Liver (tissue), 3 donors: Measurements from ENCODE around the gene ITGB7.

ENCODE experiments used
- CTCF ChIP-seq: fragments of 150-350 bp; IDR thresholded peaks from 2 replicates; pipeline ENCODE4 v1.5.1; 2017; ENCODE audit warnings: improper control_type of control experiment, low read depth, low read length; ENCODE audit not compliant: missing input control
- FOXA1 ChIP-seq: IDR thresholded peaks from 2 replicates; pipeline ENCODE4 v1.6.1; 2016; ENCODE audit warnings: antibody characterized with exemption
- RXRA ChIP-seq, 2 donors: IDR thresholded peaks; 2 replicates each; pipeline ENCODE4 v1.6.1; 2017 to 2018; ENCODE audit warnings: antibody characterized with exemption in 2 of 2, mild to moderate bottlenecking in 1 of 2
- TF ChIP-seq, protein P1 (sequence below): IDR thresholded peaks from 2 replicates; pipeline ENCODE4 v1.6.1; 2016; ENCODE audit warnings: antibody characterized with exemption, mild to moderate bottlenecking
- donor health status: healthy.
- donor health status: healthy.

DNA sequence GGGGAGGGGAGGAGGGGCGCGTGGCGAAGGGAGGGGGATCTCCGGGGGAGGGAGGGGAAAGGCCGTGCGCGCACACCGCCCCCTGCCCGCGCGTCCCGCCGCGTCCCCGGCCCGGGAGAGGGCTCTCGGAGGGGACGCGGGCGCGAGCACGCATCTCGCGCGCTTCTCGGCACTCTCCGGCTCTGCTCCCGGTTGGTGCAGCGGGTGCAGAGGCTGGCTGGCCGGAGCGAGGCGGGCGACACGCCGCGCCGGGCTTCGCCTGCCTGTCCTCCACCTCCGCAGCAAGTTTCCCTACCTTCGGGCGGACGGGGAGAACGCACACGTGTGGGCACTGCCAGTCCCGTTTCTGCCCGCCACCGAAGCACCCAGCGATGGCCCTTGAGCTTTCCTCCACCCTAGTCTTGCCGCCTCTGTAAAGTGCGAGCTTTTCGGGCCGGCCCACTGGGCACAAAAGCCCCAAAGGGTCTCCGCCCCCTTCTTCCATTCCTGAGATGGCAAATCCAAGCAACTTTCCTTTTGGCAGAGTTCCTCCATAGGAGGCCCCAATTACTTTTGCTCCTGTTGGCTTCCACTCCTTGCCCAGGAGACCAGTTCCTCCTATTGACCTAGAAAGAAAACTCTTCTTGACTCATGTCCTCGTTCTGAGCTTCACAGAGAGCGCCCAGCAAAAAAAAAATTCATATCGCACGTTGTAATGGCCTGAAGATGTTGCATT lies 26.0 kb downstream of the ITGB7 start:
- TF ChIP-seq FOXA1 (no peak), CTCF (no peak), RXRA (IDR thresholded peaks at IDR 0.05) (no peak)
- TF ChIP-seq, protein P1, sequence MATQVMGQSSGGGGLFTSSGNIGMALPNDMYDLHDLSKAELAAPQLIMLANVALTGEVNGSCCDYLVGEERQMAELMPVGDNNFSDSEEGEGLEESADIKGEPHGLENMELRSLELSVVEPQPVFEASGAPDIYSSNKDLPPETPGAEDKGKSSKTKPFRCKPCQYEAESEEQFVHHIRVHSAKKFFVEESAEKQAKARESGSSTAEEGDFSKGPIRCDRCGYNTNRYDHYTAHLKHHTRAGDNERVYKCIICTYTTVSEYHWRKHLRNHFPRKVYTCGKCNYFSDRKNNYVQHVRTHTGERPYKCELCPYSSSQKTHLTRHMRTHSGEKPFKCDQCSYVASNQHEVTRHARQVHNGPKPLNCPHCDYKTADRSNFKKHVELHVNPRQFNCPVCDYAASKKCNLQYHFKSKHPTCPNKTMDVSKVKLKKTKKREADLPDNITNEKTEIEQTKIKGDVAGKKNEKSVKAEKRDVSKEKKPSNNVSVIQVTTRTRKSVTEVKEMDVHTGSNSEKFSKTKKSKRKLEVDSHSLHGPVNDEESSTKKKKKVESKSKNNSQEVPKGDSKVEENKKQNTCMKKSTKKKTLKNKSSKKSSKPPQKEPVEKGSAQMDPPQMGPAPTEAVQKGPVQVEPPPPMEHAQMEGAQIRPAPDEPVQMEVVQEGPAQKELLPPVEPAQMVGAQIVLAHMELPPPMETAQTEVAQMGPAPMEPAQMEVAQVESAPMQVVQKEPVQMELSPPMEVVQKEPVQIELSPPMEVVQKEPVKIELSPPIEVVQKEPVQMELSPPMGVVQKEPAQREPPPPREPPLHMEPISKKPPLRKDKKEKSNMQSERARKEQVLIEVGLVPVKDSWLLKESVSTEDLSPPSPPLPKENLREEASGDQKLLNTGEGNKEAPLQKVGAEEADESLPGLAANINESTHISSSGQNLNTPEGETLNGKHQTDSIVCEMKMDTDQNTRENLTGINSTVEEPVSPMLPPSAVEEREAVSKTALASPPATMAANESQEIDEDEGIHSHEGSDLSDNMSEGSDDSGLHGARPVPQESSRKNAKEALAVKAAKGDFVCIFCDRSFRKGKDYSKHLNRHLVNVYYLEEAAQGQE = no peak
